HCT116 (cell line): Measurements from ENCODE around the gene CBFA2T3.

Experiments
- CTCF ChIP-seq, 3 experiments: fragments of 200-600 bp in 1 of 3; sonication (generic) in 1 of 3; IDR thresholded peaks in 2 of 3; conservative IDR thresholded peaks in 1 of 3; 2 replicates each; pipeline ENCODE4 v1.5.1; 2012 to 2017; ENCODE audit warnings: low read depth in 2 of 3, low read length in 2 of 3, antibody characterized with exemption in 1 of 3, borderline replicate concordance in 1 of 3, control low read depth in 1 of 3, mild to moderate bottlenecking in 1 of 3, mixed read lengths in 1 of 3, mixed run types in 1 of 3, moderate library complexity in 1 of 3; ENCODE audit not compliant: insufficient read depth in 1 of 3
- EZH2phosphoT487 ChIP-seq: fragments of 200-600 bp; IDR thresholded peaks from 2 replicates; pipeline ENCODE4 v1.6.1; 2018; ENCODE audit warnings: antibody characterized with exemption, borderline replicate concordance
- POLR2A ChIP-seq: IDR thresholded peaks from 2 replicates; pipeline ENCODE4 v1.7.0; 2011; ENCODE audit warnings: borderline replicate concordance; ENCODE audit not compliant: insufficient read depth, insufficient read length; ENCODE audit errors: extremely low read depth
- REST ChIP-seq: IDR thresholded peaks from 2 replicates; pipeline ENCODE4 v1.6.1; 2012; ENCODE audit warnings: low read depth
- SIN3A ChIP-seq: IDR thresholded peaks from 2 replicates; pipeline ENCODE4 v1.6.1; 2012; ENCODE audit warnings: low read depth
- SP1 ChIP-seq: IDR thresholded peaks from 2 replicates; pipeline ENCODE4 v1.6.1; 2012; ENCODE audit warnings: low read depth
- ZBTB33 ChIP-seq: IDR thresholded peaks from 2 replicates; pipeline ENCODE4 v1.6.1; 2011; ENCODE audit warnings: mild to moderate bottlenecking, low read length, moderate library complexity; ENCODE audit not compliant: insufficient replicate concordance; ENCODE audit errors: extremely low read depth
- ZFX ChIP-seq: fragments of 450-650 bp; IDR thresholded peaks from 2 replicates; pipeline ENCODE4 v1.6.1; 2017

GRCh38 chr16:88867581-88868246 is 109.3 kb downstream of the CBFA2T3 start:
- TF ChIP-seq EZH2phosphoT487 (no peak), CTCF (IDR thresholded peaks at IDR 0.05 in 2 of 3, conservative IDR thresholded peaks at IDR 0.05 in 1 of 3; ENCODE audit: borderline replicate concordance in 1 of 3, insufficient read depth in 1 of 3, low read depth in 2 of 3, low read length in 2 of 3) (no peak), ZFX (no peak), REST (no peak), SP1 (no peak), SIN3A (no peak), POLR2A (no peak), ZBTB33 (no peak)
